Spleen (tissue), 13 donors: ENCODE data around the gene ABAT. TPM values are rescaled to one million over a fixed set of nuclear protein-coding genes. Genes with fewer than 3 reads are reported as not detected.

Source experiments
- DNase-seq: peaks from one replicate; pipeline ENCODE4 v3.0.0-alpha.2; 2020
- H3K27ac ChIP-seq, 8 donors: fragments of 200-600 bp; sonication (generic) in 7 of 8; 1 replicate in 4 of 8; 2 replicates in 4 of 8; pipeline versions ENCODE4 v1.5.0 to v1.8.0; 2016 to 2021; ENCODE audit warnings: inconsistent platforms in 4 of 8, mild to moderate bottlenecking in 4 of 8, moderate library complexity in 1 of 8
- H3K27me3 ChIP-seq, 7 donors: fragments of 200-600 bp; sonication (generic) in 6 of 7; replicated peaks in 1 of 7; 1 replicate in 4 of 7; 2 replicates in 3 of 7; pipeline versions ENCODE4 v1.5.0 to v1.8.0; 2016 to 2021; ENCODE audit warnings: inconsistent platforms in 3 of 7, mild to moderate bottlenecking in 1 of 7
- H3K36me3 ChIP-seq, 6 donors: fragments of 200-600 bp; sonication (generic) in 5 of 6; 1 replicate in 4 of 6; 2 replicates in 2 of 6; pipeline versions ENCODE4 v1.5.0 to v1.8.0; 2016 to 2021; ENCODE audit warnings: inconsistent platforms in 2 of 6
- H3K4me1 ChIP-seq, 6 donors: fragments of 200-600 bp; sonication (generic) in 5 of 6; 1 replicate in 3 of 6; 2 replicates in 3 of 6; pipeline versions ENCODE4 v1.5.0 to v1.8.0; 2016 to 2021; ENCODE audit warnings: inconsistent platforms in 3 of 6
- H3K4me3 ChIP-seq, 8 donors: fragments of 200-600 bp; sonication (generic) in 7 of 8; 1 replicate in 4 of 8; 2 replicates in 4 of 8; pipeline versions ENCODE4 v1.5.0 to v1.8.0; 2016 to 2021; ENCODE audit warnings: inconsistent platforms in 4 of 8, mild to moderate bottlenecking in 4 of 8, moderate library complexity in 2 of 8
- H3K9me3 ChIP-seq, 8 donors: fragments of 200-600 bp; sonication (generic) in 7 of 8; 1 replicate in 4 of 8; 2 replicates in 4 of 8; pipeline versions ENCODE4 v1.5.0 to v1.8.0; 2016 to 2021; ENCODE audit warnings: inconsistent platforms in 4 of 8
- CTCF ChIP-seq, 11 experiments: fragments of 200-600 bp in 7 of 11; fragments of 450-650 bp in 4 of 11; sonication (generic) in 4 of 11; IDR thresholded peaks in 8 of 11; conservative IDR thresholded peaks in 3 of 11; 1 replicate in 7 of 11; 2 replicates in 4 of 11; pipeline versions ENCODE4 v1.4.0 to v1.8.0; 2016 to 2021; ENCODE audit warnings: antibody characterized with exemption in 11 of 11, inconsistent platforms in 4 of 11, mild to moderate bottlenecking in 1 of 11
- POLR2A ChIP-seq, 3 donors: fragments of 450-650 bp; IDR thresholded peaks; one replicate each; pipeline ENCODE4 v1.5.1; 2017; ENCODE audit warnings: antibody characterized with exemption in 3 of 3, mild to moderate bottlenecking in 1 of 3
- POLR2AphosphoS5 ChIP-seq, 3 donors: sonication (generic); formaldehyde crosslinking; IDR thresholded peaks; one replicate each; pipeline ENCODE4 v1.5.1; 2017; ENCODE audit warnings: antibody characterized with exemption in 3 of 3
- WGBS, 5 donors: extraction: QIAGEN DNeasy Blood & Tissue Kit in 3 of 5; methylation state at CpG; one replicate each; pipeline versions ENCODE4 v1.1.5 to v1.1.7; 2013 to 2018; 5-methylcytosine and 5-hydroxymethylcytosine counted together
- intact Hi-C: fragments of 100-400 bp; cut with DNase I; formaldehyde crosslinking; loops from one replicate; pipeline ENCODE4 v1.15.0; 2023; ENCODE audit warnings: low total_unique reads
- long read RNA-seq, 2 donors: transcript quantifications; one replicate each; lab custom pipeline, GENCODE V29; 2026
- polyA plus RNA-seq, 3 donors: library from polyadenylated mRNA; stranded (reverse); fragments of 200-250 nt; gene quantifications; one replicate each; pipeline ENCODE4 v1.2.1, GENCODE V29; 2013
- total RNA-seq, 7 donors: library from RNA; depleted of rRNA in 3 of 7; stranded (reverse); fragments of >200 nt in 3 of 7; fragmentation: NEBNext Ultra II Directional in 4 of 7; extraction: Animal tissue kit (Norgen Biotek cat#: 25700) in 4 of 7; gene quantifications; one replicate each; pipeline versions ENCODE4 v1.1.0 to v1.2.1, GENCODE V29; 2016 to 2021
- donor health status: healthy with polysubstance abuse.
- donor health status: DM: no; HTN: no; CAD: no; lungs with moderate emphysema.
- donor health status: DM: no; HTN: no; CAD: no.
- donor health status: Bipolar disorder and iron deficiency.
- donor health status: healthy.
- donor health status: DM: no; HTN: no; CAD: no.
- donor health status: DM: yes; HTN: yes; CAD: no.

The ABAT gene
- total RNA-seq (10 to 100 TPM in 2 of 7 donors, 1 to 10 TPM in 5; 6.2 to 13.5 (median 9.0) TPM), polyA plus RNA-seq (1 to 10 TPM; 3.9 to 6.2 (median 5.1) TPM)
- long read RNA-seq, donor 1 = 0 reads
- long read RNA-seq, donor 2, partial matches to known transcripts = 0 of 1 reads
- long read RNA-seq, donor 2, other reads (novel, unspliced or antisense) = 0 of 1 reads

- Histone ChIP-seq H3K9me3 (peaks cover 0 to 4% (median under 1%) of the 10 kb centered on the region in 8 donors), H3K27me3 (no peaks in the 10 kb centered on the region), H3K36me3 (no peaks in the 10 kb centered on the region), H3K4me3 (peak within 1 kb of the TSS; percentile 50 to 70 (median 62)), H3K4me1 (peaks cover 2 to 27% (median 18%) of the 10 kb centered on the region in 6 donors), H3K27ac (peak within 1 kb of the TSS in 5 of 8 donors; percentile 39 to 75 (median 57))
- WGBS, 5 donors = 2 to 6% (median 3%) methylated on average over 14 to 49 of the region's 49 CpGs
- TF ChIP-seq CTCF (IDR thresholded peaks at IDR 0.05 in 8 of 11, conservative IDR thresholded peaks at IDR 0.05 in 3 of 11) (peak in 1 of 11 experiments; percentile 30), POLR2A (IDR thresholded peaks at IDR 0.05) (no peak), POLR2AphosphoS5 (IDR thresholded peaks at IDR 0.05) (peak; percentile 73 to 87 (median 82))
- peak; percentile 98 for DNase-seq
- intact Hi-C loops = loop anchor here (5.0 to 10.0 kb wide), 2 partner anchors 110 to 193 kb away; partner anchors contain the start of gene CARHSP1
Observed at GRCh38 chr16:8674413-8675022, at the start of gene ABAT. ABAT (plus strand) TSS chr16:8674617; CDS start chr16:8735740, 61,123 bp downstream.

- no peak overlapping the region for H3K27ac ChIP-seq
- H3K27me3 ChIP-seq = no peaks in the 10 kb centered on the region
- no peak overlapping the region for H3K4me3 ChIP-seq
- H3K4me1 ChIP-seq = peaks cover 9 to 58% (median 27%) of the 10 kb centered on the region in 6 donors
- WGBS, 5 donors = 96 to 98% (median 97%) methylated on average over 10 of the region's 10 CpGs
- intact Hi-C loops = no loop called here
- DNase-seq = peak; percentile 62
- TF ChIP-seq POLR2AphosphoS5 (IDR thresholded peaks at IDR 0.05) (no peak), POLR2A (IDR thresholded peaks at IDR 0.05) (no peak), CTCF (IDR thresholded peaks at IDR 0.05 in 8 of 11, conservative IDR thresholded peaks at IDR 0.05 in 3 of 11) (no peak)
- H3K9me3 ChIP-seq = no peaks in the 10 kb centered on the region
- H3K36me3 ChIP-seq = peaks cover 0 to 66% (median 53%) of the 10 kb centered on the region in 6 donors
Observed at GRCh38 chr16:8625491-8626087, 48.8 kb upstream of the ABAT start.

DNA sequence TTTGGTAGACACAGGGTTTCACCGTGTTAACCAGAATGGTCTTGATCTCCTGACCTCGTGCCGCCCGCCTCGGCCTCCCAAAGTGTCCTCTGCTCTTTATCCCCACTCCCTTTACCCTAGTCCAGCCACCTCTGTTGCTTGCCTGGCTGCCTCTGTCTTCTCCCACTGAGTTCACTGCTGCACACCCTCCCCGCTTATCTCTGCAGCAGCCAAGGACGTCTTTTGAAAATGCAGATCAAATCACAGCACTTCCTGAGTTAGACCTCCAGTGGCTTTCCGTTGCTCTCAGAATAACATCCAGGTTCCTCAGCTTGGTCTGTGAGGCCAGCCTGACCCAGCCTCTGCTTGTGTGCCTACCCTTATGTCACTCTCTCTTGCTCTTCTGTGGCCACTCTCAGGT is 47.5 kb upstream of the ABAT start:
- H3K9me3 ChIP-seq = no peaks in the 10 kb centered on the region
- WGBS, 5 donors = 73 to 87% (median 75%) methylated on average over 8 of the region's 8 CpGs
- H3K4me1 ChIP-seq = peaks cover 9 to 61% (median 27%) of the 10 kb centered on the region in 6 donors
- no peak overlapping the region for H3K4me3 ChIP-seq
- H3K27me3 ChIP-seq = no peaks in the 10 kb centered on the region
- peaks cover 0 to 80% (median 63%) of the 10 kb centered on the region in 6 donors for H3K36me3 ChIP-seq
- TF ChIP-seq POLR2AphosphoS5 (IDR thresholded peaks at IDR 0.05) = peak in 2 of 3 donors; percentile 59 to 62
- no peak for TF ChIP-seq CTCF (IDR thresholded peaks at IDR 0.05 in 8 of 11, conservative IDR thresholded peaks at IDR 0.05 in 3 of 11)
- peak; percentile 52 for DNase-seq
- H3K27ac ChIP-seq = peak overlapping the region in 5 of 8 donors; percentile 27 to 53 (median 40)
- intact Hi-C loops = no loop called here

DNA sequence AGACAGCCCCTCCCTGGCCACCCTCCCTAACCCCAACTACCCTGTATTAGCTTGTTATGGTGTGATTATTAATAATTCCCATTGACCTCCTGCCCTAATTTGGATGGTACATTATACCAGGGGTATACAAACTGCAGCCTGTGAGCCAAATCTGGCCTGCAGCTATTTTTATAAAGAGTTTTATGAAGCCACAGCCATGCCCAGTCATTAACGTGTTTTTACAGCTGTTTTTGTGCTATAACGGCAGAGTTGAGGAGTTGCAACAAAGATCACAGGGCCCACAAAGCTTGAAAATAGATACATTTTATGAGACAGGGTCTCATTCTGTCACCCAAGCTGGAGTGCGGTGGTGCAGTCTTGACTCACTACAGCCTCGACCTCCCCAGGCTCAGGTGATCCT is 47.0 kb upstream of the ABAT start:
- 77 to 90% (median 88%) methylated on average over 4 of the region's 4 CpGs for WGBS, 5 donors

More for the DNA sequence above, 47.0 kb upstream of the ABAT start:
- TF ChIP-seq POLR2A (IDR thresholded peaks at IDR 0.05) (no peak), POLR2AphosphoS5 (IDR thresholded peaks at IDR 0.05) (no peak), CTCF (IDR thresholded peaks at IDR 0.05 in 8 of 11, conservative IDR thresholded peaks at IDR 0.05 in 3 of 11) (no peak)
- Histone ChIP-seq H3K27ac (peak overlapping the region in 5 of 8 donors; percentile 27 to 53 (median 40)), H3K9me3 (no peaks in the 10 kb centered on the region), H3K27me3 (no peaks in the 10 kb centered on the region), H3K4me1 (peaks cover 9 to 61% (median 25%) of the 10 kb centered on the region in 6 donors), H3K36me3 (peaks cover 0 to 85% (median 66%) of the 10 kb centered on the region in 6 donors), H3K4me3 (no peak overlapping the region)
- intact Hi-C loops = no loop called here
- DNase-seq = no peak
